ENCODE results near the gene COPG2. TPM values are rescaled to one million over a fixed set of nuclear protein-coding genes. Genes with fewer than 3 reads are reported as not detected.

COPG2 gene
- total and polyA plus RNA-seq, 2 of the 8 experiments (the other 6 are each of a cell fraction or from before 2014, with no cell fraction given): 50.3 to 53.1 TPM

DNA sequence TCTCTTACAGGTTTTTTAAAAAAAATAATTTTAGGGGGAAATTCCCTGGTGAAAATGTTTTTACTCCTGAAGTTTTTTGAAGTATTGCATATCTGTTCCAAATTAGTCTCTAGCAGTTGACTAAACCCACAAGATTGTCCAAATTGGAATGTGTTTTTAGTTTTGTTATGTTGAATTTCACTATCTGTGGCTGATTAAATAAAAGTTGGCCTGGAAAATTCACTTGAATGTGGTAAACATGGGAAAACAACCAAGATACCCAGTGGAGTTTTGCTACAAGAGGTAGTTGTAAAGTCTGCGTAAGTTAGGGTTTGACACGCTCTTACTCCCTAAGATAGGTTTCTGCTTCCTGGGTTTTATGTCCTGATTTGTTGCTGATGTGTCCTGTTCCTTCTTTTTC lies 14.5 kb upstream of the COPG2 start (continued):
- TF ChIP-seq RFX5 (IDR thresholded peaks at IDR 0.05; ENCODE audit: borderline replicate concordance, low read depth, low read length) (no peak), ASH2L (IDR thresholded peaks at IDR 0.05; ENCODE audit: low read length) (no peak), SP4 (IDR thresholded peaks at IDR 0.05; ENCODE audit: low read length) (no peak), SIRT6 (IDR thresholded peaks at IDR 0.05; ENCODE audit: low read length) (no peak), MAFK (IDR thresholded peaks at IDR 0.05; ENCODE audit: low read depth, low read length) (no peak)

Measured in H1 (cell line).